Measurements from ENCODE around the gene WHRN. TPM values are rescaled to one million over a fixed set of nuclear protein-coding genes. Genes with fewer than 3 reads are reported as not detected.

Gene WHRN
- total and polyA plus RNA-seq, 9 of the 15 experiments (the other 6 are each of a cell fraction or from before 2014, with no cell fraction given), result 0.31 to 14.1 (median 3.0) TPM

GRCh38 chr9:114518599-114519022 is 13.3 kb upstream of the WHRN start:
- BruUV-seq (replicated peaks), result no TSS peak
- TF ChIP-seq SPI1 (IDR thresholded peaks at IDR 0.05; ENCODE audit: borderline replicate concordance, low read depth, low read length) (0 out of 2 replicates have a peak, but pooled peaks have one; percentile 32), CHD1 (IDR thresholded peaks at IDR 0.05; ENCODE audit: low read length) (no peak)
- H3K4me1 ChIP-seq (replicated peaks in 1 of 2; ENCODE audit: control insufficient read depth in 2 of 2, insufficient read depth in 2 of 2, low read length in 2 of 2), result no peaks in the 10 kb centered on the region
- H3K79me2 ChIP-seq (ENCODE audit: control insufficient read depth, insufficient read depth, low read length), result no peaks in the 10 kb centered on the region
- no peak overlapping the region for H3K4me3 ChIP-seq
- H3K36me3 ChIP-seq (ENCODE audit: control insufficient read depth, insufficient read depth, low read length), result no peaks in the 10 kb centered on the region
- no peak overlapping the region for H3K4me2 ChIP-seq (ENCODE audit: insufficient read depth, low read length)
- 2% methylated on average over 4 of the region's 4 CpGs for WGBS (ENCODE audit: insufficient coverage, low coverage, missing lambda C conversion rate)
- DNase-seq (ENCODE audit: extremely low read depth in 1 of 4, low spot score in 3 of 4) (no peak), FAIRE-seq (no peak), ATAC-seq (no peak)
- in situ Hi-C loops (cut with MboI) (no loop called here), intact Hi-C loops (cut with micrococcal nuclease) (no loop called here)
- H4K20me1 ChIP-seq (replicated peaks; ENCODE audit: control insufficient read depth, insufficient read depth, low read length), result no peaks in the 10 kb centered on the region
- H3K9me3 ChIP-seq (replicated peaks; ENCODE audit: control insufficient read depth, insufficient read depth, low read depth, low read length), result no peaks in the 10 kb centered on the region
- H3K27me3 ChIP-seq (ENCODE audit: control insufficient read depth in 2 of 2, insufficient read depth in 2 of 2, low read length in 2 of 2), result peaks cover 17 to 19% of the 10 kb centered on the region in 2 experiments
- H2AFZ ChIP-seq (ENCODE audit: low read depth, low read length), result no peak overlapping the region
- no peaks in the 10 kb centered on the region for H3K9me1 ChIP-seq (ENCODE audit: control insufficient read depth, insufficient read depth, low read length)
- no peak overlapping the region for H3K27ac ChIP-seq (ENCODE audit: extremely low read depth, low read depth, low read length)
- ChIA-PET POLR2A (interaction anchor here (1.2 kb wide), 1 partner anchor 14 kb away, joined by 3 read pairs; no protein-coding TSS in a partner anchor), CTCF (ENCODE audit: low intra/inter-chr PET ratio) (no interaction called here)
- H3K9ac ChIP-seq (ENCODE audit: insufficient read depth in 1 of 2, low read depth in 2 of 2, low read length in 2 of 2), result no peak overlapping the region

- no peak overlapping the region for H2AFZ ChIP-seq (ENCODE audit: low read depth, low read length)
- CTCF ChIA-PET (ENCODE audit: low intra/inter-chr PET ratio), result no interaction called here
These were observed 12.8 kb upstream of the WHRN start for GRCh38 chr9:114518120-114518519.

More at GRCh38 chr9:114518120-114518519, 12.8 kb upstream of the WHRN start:
- no peaks in the 10 kb centered on the region for H3K9me1 ChIP-seq (ENCODE audit: control insufficient read depth, insufficient read depth, low read length)
- H3K4me1 ChIP-seq (replicated peaks in 1 of 2; ENCODE audit: control insufficient read depth in 2 of 2, insufficient read depth in 2 of 2, low read length in 2 of 2), result no peaks in the 10 kb centered on the region
- ATAC-seq, result no peak
- H3K79me2 ChIP-seq (ENCODE audit: control insufficient read depth, insufficient read depth, low read length), result no peaks in the 10 kb centered on the region
- H3K27ac ChIP-seq (ENCODE audit: extremely low read depth, low read depth, low read length), result no peak overlapping the region
- H3K9me3 ChIP-seq (replicated peaks; ENCODE audit: control insufficient read depth, insufficient read depth, low read depth, low read length), result no peaks in the 10 kb centered on the region
- no peak overlapping the region for H3K9ac ChIP-seq (ENCODE audit: insufficient read depth in 1 of 2, low read depth in 2 of 2, low read length in 2 of 2)
- H4K20me1 ChIP-seq (replicated peaks; ENCODE audit: control insufficient read depth, insufficient read depth, low read length), result no peaks in the 10 kb centered on the region
- WGBS (ENCODE audit: insufficient coverage, low coverage, missing lambda C conversion rate), result 22% methylated on average over 1 of the region's 1 CpG
- BruUV-seq (replicated peaks), result no TSS peak
- H3K27me3 ChIP-seq (ENCODE audit: control insufficient read depth in 2 of 2, insufficient read depth in 2 of 2, low read length in 2 of 2), result peaks cover 17 to 19% of the 10 kb centered on the region in 2 experiments
- no peak for FAIRE-seq
- no peak overlapping the region for H3K4me3 ChIP-seq
- no peak for TF ChIP-seq RFX1 (IDR thresholded peaks at IDR 0.05)
- no peak for TF ChIP-seq NR4A1 (CRISPR knock-in tag; IDR thresholded peaks at IDR 0.05)
- TF ChIP-seq NR4A1 (tag; IDR thresholded peaks at IDR 0.05), result no peak
- no peak for TF ChIP-seq SPI1 (IDR thresholded peaks at IDR 0.05; ENCODE audit: borderline replicate concordance, low read depth, low read length)
- peak; percentile 84 for TF ChIP-seq ZNF146 (CRISPR knock-in tag; IDR thresholded peaks at IDR 0.05; ENCODE audit: unreplicated experiment)
- TF ChIP-seq PKNOX1 (IDR thresholded peaks at IDR 0.05), result no peak
- TF ChIP-seq RBM25 (IDR thresholded peaks at IDR 0.05; ENCODE audit: low read depth, low read length, severe bottlenecking), result peak; percentile 36
- no peak for TF ChIP-seq NKRF (IDR thresholded peaks at IDR 0.05; ENCODE audit: borderline replicate concordance)
- TF ChIP-seq MAFG (tag; conservative IDR thresholded peaks at IDR 0.05), result no peak
- TF ChIP-seq GABPB2 (CRISPR knock-in tag; conservative IDR thresholded peaks at IDR 0.05), result no peak
- no peak overlapping the region for H3K4me2 ChIP-seq (ENCODE audit: insufficient read depth, low read length)
- POLR2A ChIA-PET, result interaction anchor here (1.2 kb wide), 1 partner anchor 14 kb away, joined by 3 read pairs; no protein-coding TSS in a partner anchor
- H3K36me3 ChIP-seq (ENCODE audit: control insufficient read depth, insufficient read depth, low read length), result no peaks in the 10 kb centered on the region
- no peak for DNase-seq (ENCODE audit: extremely low read depth in 1 of 4, low spot score in 3 of 4)
- in situ Hi-C loops (cut with MboI) (no loop called here), intact Hi-C loops (cut with micrococcal nuclease) (no loop called here)

Data from K562 (cell line).